Stimulated activated naive CD4-positive, alpha-beta T cell treated with Interleukin-2 at 50 U/mL for 16 hours (primary cell): ENCODE measurements around the gene SMCP.

Source experiments
- DNase-seq: peaks from one replicate; lab custom pipeline; 2025; lab: John Stamatoyannopoulos, UW

SMCP gene

DNA sequence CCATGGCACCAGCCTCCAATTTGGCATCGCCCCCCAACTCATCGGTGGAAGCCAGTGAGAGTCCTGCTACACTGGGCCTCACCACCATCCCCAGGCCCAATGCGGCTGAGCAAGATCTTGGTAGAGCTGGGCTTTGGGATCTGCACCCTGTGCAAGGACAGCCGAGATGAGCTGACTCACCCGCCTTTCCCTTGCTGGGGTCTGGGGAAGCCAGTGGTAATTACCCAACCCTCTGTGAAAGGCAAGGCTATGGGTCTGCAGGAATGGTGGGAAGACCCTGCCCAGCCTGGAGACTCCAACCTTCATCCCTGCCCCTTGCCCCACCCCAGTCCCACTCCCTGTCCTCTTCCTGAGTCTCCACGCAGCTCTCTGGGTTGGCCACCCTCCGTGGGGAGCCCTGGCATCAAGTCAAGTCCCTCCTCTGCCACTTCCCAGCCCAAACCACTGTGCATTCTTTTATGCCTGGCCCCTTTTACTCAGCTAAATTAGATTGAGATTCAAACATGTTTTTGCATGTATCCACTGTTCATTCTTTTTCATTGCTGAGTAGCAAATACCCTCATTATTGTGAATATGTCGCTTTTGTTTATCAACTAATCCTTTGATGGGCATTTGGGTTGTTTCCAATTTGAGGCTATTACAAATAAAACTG, 8.8 kb downstream of the SMCP start:
- no peak for DNase-seq

DNA sequence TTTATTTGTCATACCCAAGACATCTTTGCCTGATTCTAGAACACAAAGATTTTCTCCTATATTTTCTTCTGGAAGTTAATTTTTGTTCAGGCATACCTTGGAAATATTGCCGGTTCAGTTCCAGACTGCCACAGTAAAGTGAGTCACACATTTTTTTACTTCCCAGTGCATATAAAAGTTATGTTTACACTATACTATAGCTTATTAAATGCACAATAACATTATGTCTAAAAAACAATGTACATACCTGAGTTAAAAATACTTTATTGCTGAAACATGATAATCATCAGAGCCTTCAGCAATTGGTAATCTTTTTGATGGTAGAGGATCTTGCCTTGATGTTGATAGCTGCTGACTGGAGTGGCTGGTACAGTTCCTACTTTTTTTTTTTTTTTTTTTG, 10.0 kb downstream of the SMCP start:
- no peak for DNase-seq

DNA sequence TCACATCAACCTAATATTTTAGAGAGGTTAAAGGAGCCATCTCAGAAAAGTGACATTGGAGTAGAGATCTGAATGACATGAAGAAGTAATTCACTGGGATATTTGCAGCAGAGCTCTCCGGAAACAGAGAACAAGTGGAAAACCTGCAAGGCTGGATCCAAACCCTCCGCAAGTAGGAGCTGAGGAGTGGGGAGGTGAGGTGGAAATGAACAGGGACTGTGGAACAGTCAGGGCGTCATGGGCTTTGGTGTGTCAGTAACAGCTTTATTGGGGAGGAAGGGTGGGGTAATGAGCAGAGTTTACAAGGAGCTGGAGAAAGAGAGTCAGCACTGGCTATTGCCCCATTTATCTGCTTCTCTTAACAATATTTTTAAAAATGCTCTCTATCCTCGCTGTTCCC, 20.9 kb downstream of the SMCP start:
- no peak for DNase-seq

DNA sequence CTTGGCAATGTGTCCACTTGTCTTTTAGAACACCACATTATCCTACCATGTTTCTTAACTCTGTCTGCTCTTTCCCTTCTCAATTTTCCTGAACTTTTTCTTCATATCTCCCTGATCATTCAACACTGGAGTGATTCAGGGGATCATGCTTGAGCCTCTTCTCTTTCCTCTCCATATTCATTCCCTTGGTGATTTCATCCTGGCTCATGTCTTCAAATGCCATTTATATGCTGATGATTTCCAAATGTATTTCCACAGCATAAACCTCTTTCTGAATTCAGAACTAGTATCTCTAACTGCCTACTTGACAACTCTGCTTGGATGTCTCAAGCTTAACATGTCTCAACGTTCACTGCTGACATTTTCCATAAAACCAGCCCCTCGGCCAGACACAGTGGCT, 21.8 kb downstream of the SMCP start:
- no peak for DNase-seq

DNA sequence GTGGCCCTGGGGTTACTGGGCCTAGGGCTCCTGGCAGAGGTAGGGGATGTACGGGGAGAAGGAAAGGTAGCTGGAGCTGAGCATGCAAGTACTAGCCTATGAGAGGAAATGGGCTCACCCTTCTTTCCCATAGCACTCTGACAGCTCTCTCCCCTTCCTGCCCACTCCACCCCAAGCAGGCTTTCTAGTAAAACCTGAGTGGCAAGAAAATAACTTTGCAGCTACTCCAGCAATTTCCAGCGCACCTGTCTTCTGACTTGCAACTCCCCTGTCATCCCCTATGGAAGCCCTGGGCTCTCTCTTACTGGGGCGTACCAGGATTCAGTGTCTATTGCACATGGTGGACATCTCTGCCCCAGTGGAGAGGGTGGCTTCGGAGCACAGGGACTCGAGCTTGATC, 23.5 kb downstream of the SMCP start:
- no peak for DNase-seq

DNA sequence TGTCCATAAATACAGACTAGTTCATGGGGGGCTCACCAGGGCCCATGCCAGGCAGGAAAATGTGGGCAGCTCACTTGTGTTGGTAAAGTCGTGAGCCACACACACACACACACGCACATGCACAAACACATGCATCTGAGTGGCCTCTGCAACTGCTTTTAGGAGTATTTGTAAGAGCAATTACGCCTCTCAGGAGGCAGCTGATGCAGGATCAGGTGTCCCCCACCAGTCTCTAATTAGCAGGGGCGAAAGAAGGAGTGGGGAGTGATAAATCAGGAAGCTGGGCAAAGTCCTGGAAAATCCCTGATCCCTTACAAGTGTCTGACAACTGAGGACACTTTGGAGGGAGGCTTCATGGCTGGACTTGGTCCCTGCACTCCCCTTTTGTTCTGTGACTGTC, 24.5 kb downstream of the SMCP start:
- DNase-seq = no peak

DNA sequence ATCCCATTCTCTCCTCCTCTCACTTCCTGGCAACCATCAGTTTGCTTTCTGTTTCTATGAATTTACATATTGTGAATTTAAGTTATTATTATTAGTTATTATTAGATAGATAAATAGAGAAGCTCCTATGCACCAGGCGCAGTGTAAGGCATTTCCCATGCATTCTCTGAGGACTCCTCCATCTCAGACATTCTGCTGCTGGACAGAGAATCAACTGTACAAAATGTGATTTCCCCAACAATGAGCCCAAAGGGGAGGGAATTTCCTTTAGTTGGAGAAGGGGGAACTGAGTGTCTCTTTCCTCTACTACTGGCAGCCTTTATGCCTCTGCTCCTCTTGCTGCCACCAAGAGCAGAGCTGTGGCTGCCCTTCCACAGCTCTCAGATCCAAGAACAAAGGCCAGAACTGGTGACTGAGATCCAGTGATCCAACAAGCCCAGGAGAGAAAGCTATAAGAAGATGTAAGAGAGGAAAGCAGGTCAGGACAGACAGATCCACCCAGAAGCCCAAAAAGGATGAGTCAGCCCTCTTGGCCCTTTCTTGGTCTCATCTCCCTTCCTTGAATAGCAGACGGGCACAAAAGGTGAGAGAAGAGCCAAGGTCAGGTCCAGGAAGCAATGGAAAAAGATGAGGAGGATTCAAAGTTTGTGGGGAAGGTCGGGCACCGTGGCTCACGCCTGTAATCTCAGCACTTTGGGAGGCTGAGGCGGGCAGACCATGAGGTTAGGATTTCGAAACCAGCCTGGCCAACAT, 26.7 kb downstream of the SMCP start:
- no peak for DNase-seq

DNA sequence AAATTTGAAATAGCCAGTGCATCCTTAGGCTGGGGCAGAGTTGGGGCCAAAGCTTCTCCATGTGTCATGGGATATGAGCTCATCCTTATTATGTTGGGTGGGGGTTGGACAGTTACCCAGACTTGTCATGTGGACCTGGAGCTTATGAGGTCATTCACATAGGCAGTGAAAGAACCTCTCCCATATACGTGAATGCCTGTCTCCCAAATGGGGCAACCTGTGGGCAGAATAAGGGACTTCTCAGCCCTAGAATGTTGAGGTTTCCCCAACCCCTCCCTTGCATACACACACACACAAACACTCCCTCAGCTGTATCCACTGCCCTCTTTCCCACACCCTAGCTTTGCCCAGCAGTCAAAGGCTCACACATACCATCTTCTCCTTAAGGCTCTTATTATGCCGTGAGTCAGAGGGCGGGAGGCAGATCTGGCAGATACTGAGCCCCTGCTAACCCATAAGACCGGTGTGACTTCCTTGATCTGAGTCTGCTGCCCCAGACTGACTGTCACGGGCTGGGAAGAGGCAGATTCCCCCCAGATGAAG, 28.0 kb downstream of the SMCP start:
- DNase-seq = no peak

DNA sequence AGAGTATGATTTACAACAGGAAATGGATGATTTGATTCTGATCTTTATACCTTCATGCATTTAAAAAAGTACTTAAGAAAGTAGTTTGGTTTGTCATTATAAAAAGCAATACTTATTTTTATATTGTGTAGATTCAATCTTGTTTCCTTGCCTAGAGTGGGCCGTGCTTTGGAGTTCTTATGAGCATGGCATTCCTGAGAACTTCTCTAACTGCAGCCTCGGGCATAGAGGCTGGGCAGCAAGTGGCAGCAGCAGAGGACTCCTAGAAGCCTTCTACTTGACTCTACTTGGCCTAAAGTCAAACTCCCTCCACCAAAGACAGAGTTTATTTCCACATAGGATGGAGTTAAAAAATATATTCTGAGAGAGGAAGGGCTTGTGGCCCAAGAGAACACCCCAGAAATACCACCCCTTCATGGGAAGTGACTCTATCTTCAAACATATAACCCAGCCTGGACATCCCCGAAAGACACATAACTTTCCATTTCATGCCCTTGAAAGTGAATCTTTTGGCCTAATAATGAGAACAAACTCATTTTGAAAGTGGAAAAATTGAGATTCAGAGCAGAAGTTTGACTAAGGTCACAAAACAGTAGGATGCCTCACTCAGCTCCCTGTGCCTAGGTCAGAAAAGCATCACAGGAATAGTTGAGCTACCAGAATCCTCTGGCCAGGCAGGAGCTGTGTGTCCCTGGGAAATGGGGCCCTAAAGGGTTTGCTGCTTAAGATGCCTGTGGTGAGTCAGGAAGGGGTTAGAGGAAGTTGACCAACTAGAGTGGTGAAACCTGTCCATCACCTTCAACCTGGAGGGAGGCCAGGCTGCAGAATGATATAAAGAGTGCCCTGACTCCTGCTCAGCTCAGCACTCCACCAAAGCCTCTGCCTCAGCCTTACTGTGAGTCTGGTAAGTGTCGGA, 29.8 kb downstream of the SMCP start, which contains the start of gene IVL:
TSS of gene IVL (plus strand) at position 861 of the 916 bp plus-strand sequence. CDS start 1,252 bp downstream, outside the sequence.
- DNase-seq = no peak

DNA sequence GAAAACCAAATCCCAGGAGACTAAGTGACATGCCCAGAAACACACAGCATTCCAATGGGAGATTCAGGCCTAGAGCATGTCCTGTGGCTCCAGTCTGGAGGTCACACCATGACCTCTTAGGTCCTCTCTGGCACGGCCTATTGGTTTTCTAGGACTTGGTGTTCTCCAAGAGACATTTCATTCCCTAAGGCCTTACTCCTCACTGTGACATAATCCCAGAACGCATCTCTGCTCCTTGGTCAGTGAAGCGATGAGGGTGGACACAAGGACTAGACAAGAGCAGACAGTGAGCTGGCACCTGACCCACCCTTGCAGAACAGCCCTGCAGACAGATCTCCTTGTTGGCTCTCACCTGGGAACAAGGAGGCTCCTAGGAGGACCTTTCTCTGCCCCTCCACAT, 31.1 kb downstream of the SMCP start:
- no peak for DNase-seq

DNA sequence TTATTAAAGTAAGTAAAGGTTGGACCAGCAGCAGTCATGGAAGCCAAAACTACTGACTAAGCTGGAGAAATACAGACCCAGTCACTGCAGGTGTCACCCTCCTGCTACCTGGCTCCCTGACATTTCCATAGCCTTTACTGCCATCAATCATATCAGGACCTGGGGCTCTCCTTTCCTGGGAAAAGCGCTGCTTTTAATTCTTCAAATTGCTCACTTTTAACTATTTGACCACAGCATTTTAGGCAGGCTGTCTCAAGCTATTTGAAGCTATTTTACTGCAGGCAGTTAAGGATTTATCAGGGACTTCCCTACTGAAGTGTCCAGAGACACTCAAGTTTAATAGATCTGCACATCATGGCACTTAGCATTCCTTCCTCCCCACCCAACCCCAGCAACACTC, 34.3 kb downstream of the SMCP start:
- DNase-seq = no peak

DNA sequence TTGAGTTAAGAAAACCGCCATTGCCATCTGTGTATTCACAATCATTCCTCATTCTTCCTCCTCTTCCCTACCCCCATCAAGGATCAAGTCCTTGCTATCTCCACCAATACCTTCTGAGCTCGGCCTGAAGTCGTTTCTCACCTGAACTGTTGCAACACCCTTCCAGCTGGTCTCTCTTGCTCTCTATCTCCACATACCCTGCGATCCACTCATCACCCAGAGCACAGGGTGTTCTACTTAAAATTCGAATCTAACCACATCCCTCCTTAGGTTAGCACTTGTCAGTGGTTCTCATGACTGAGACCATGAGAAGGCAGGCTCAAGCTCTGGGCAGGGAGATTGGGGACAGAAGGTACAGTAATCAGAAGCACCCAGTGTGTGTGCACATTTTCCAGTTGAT, 34.8 kb downstream of the SMCP start:
- DNase-seq = no peak

DNA sequence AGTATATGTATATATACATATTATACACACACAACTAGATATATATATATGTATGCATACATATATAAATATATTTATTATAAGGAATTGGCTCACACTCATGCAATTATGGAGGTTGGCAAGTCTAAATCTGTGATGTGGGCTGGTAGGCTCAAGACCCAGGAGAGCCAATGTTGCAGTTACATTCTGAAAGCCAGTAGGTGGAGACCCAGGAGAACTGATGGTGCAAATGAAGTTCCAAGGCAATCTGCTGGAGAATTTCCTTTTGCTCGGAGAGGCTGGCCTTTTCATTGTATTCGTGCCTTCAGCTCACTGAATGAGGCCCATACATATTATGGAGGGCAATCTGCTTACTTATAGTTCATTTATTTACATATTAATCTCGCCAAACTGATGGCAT, 39.7 kb downstream of the SMCP start:
- DNase-seq = no peak

DNA sequence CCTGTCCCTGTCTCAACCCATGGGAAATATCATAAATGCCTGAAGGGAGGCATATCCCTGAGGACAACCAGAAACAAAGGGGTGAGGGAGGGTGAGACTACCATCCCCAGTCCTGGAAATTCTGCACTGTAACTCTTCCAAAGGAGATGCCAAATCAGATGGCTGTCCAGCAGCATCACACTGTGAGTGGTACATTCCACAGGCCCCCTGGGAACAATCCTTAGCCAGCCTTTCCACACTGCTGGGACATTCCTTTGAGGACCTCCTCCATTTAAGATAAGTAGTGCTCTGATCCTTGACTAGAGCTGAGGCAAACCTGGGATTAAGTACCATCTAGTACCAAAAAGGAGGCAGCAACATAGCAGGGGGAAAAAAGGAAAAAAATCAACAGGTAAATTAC, 40.9 kb downstream of the SMCP start:
- no peak for DNase-seq

DNA sequence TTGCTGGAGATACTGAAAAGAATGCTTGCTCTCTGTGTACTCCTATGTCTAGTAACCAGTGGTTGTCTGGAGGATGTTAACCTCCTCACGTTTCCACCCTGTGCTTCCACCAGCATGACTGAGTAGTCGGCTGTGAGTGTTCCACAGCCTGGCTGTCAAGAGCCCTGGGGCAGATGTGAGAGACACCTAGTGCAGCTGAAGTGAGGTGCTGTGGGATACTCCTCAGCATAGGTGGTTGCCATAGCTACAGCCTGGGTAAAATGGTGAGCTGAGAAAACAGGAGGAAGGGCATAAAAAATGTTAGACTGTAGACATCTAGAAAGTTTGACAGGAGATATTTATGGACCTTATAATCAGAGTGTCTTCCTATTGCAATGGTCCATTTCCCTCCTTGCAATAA, 46.1 kb downstream of the SMCP start:
- no peak for DNase-seq

DNA sequence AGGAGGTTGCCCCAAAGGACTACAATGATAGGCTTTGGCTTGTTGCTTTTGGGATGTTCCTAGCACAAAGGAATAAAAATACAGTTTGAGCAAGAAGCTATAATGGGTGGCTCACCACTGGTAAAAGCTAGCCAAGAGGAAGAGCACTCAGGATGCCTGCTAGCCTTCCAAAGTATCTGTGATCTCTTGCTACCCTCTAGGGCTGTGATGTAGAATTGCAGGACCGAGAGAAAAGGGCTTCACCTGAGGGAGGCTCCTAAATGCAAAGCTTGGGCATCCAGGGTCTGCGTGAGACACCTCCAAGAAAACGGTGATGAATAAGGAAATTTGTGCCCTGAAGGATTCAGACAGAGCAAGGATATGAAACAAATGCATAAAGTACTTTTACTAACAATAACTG, 48.0 kb downstream of the SMCP start:
- DNase-seq = no peak

DNA sequence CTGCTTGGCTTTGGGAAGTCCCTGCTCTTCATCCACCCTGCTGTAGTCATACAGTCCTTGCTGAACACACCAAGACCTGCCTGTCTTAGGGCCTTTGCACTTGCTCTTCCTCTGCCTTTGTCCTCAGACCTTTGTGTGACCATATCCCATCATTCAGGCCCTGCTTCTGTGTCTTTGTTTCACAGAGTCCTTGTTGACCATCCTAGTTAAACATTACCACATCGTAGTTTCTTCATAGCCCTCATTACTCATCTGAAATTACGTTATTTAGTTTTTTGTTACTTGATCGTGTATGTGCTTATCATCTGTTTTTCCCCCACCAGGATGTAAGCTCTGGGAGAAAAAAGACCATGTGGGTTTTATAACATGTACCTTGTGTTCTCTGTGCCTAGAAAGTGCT, 50.5 kb downstream of the SMCP start:
- no peak for DNase-seq

DNA sequence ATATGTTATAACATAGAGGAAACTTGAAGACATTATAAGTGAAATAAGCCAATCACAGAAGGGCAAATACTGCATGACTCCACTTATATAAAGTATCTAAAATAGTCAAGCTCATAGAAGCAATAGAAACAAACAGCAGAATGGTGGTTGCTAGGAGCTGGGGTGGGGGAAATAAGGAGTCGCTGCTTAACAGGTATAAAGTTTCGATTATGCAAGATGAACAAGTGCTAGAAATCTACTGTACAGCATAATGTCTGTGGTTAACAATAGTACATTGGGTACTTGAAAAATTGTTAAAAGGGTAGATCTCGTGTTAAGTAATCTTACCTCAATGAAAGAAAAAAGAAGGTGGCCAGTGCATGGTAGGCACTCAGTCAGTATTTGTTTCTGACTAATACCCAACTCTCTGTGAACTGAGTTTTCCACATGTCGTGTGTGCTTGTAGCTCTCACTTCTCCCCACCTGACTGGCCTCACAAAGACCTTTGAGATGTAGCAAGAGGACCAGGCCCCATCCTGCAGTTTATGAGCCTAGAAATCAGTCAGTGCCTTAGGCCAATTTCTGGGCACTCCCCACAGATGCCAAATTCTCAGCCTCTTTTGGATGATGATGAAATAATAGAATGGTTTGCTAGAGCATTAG, 54.2 kb downstream of the SMCP start:
- no peak for DNase-seq

DNA sequence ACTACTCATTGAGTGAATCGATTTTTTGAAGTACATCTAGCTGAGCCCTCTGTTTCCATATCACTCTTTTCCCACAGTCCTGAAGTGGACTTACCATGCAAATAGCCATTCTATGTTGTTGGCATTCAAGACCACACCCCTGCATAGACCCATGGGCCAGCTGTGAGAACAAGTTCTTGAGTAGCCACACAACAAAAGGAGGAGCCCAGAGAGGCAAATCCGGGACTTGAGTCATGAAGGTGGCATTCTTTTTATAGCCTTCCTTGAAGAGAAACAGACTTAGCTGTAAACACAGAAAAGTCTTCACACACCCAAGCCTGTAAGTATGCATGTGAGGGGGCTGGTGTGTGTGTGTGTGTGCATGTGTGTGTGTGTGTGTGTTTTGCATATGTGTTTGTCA, 55.1 kb downstream of the SMCP start:
- no peak for DNase-seq
